GM21423 (cell line): ENCODE measurements around the gene PTBP3.
"Not testable (repeated sequence)": the region's sequence is repeated elsewhere in the genome, so short reads cannot be mapped to it uniquely, and the experiment has no call there.

Source experiments
- ATAC-seq: cut with Tn5 transposase; IDR thresholded peaks from one replicate; pipeline ENCODE4 v1.9.1; 2021; ENCODE audit warnings: mild to moderate bottlenecking, moderate library complexity; ENCODE audit not compliant: unreplicated experiment

PTBP3 gene

DNA sequence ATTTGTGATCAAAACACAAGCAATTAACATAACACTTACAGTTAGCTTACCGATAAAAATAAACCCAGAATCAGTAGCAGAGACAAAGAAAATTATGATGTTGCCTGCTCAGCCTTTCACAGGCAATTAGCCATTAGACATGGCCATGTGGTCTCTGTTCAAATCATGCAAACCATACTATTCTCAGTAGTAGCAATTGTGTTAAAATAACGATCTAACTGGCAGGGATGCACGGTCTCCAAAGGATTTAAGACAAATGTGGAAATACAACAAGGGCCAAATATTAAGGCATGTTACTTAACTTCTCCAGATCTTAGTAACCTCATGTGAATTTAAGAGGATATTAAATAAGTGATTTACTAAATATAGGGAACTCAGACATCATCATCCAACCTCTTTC is 59.5 kb downstream of the PTBP3 start:
- no peak for ATAC-seq

DNA sequence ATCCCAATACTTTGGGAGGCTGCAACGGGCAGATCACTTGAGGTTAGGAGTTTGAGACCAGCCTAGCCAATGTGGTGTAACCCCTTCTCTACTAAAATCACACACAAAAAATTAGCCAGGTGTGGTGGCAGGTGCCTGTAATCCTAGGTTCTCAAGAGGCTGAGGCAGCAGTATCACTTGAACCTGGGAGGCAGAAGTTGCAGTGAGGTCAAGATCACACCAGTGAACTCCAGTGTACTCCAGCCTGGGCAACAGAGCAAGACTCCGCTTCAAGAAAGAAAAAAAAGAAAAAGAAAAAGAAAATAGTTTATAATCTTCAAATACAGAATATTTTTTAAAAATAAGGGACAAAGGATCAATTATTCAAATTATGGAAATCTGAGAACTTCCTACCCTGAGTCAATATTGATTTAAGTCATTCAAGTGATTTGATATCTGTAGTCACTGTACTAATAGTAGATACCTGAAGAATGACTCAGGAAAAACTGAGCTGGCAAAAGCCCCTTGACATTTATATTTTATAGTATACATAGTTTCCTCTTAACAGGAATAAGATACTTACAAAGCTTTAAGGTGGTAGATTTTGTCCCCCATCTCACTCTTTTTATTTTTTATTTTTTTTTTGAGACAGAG is 61.8 kb downstream of the PTBP3 start:
- no peak for ATAC-seq

DNA sequence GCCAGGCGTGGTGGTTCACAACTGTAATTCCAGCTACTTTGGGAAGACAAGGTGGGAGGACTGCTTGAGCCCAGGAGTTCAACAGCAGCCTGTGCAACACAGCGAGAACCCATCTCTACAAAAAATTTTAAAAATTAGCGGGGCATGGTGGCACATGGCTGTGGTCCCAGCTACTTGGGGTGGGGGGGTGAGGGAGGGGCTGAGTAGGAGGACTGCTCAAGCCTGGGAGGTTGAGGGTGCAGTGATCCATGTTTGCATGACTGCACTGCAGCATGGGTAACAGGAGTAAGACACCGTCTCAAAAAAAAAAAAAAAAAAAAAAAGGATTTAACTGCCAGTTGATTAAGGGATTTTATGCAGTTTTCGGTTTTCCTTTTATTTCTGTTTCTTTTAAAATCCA is 65.0 kb downstream of the PTBP3 start:
- no peak for ATAC-seq

DNA sequence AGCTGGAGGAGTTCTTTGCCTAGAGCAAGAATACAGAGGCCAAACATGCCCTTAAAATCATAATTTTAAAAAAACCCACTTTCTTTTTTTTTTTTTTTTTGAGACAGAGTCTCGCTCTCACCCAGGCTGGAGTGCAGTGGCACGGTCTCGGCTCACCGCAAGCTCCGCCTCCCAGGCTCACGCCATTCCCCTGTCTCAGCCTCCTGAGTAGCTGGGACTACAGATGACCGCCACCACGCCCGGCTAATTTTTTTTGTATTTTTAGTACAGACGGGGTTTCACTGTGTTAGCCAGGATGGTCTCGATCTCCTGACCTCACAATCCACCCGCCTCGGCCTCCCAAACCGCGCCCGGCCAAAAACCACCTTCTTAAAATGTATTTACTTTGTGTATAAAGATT is 66.3 kb downstream of the PTBP3 start:
- ATAC-seq = not testable (repeated sequence)

DNA sequence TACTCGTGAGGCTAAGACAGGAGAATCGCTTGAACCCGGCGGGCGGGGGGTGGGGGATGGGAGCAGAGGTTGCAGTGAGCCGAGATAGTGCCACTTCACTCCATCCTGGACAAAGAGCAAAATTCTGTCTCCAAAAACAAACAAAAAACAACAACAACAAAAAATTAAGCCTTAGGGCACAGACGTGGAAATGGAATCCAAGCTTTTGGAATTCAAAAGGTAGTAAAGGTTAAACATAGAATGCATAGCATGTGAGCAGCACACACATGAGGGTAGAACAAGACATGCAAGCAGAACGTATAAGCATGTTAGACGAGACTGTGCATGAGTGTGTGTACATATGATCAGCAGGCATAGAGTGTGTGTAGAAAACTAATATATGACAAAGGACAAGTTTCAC is 68.0 kb downstream of the PTBP3 start:
- ATAC-seq = no peak

DNA sequence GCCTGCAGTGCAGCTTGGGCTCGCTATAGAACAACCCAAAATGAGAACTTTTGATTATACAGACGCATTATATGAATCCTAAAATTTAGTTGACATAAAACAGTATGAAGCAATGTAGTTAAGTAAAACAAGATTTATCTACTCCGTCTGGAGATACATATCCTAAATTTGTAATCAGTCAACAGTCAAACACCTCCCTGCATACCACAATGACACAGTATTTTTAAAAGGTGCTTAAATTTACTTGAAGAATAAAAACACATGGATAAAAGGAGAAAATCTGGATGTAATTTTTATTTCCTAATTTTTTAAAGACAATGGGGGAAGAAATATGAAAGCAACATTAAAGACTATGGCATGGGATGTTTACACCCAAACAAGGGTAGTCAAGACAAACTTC is 70.8 kb downstream of the PTBP3 start:
- no peak for ATAC-seq

DNA sequence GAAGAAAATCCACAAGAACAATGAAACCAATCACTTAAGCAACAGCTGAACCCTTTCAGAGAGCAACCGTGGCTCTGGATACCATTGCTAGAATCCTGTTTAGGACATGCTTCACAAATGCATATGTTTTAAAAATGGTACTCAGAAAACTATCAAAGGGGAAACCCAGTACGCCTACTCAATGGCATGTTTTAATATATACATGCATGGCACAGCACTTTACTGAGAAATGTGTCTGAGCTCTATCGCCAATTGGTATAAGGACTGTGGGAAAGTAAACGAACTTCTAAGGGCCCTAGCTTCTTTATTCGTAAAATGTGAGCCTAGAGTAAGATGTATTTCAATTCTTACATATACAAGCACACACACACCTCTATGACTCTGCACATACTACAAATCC is 72.3 kb downstream of the PTBP3 start:
- no peak for ATAC-seq

DNA sequence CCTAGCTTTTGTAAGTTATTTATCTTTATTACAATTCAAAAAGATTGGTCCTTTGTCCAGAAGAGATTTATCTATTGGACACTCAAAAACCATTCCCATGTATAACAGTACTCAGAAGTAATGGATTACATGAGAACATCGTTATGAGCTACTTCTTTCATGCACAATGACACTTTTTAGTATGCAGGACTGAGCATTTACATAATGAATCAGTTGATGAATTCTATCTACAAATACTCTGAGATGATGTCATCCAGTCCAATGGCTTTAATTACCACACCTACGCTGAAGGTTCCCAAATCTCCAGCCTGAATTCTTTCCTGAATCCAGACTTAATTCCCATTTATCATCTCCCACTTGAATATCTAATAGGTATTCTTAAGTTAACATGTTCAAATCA is 75.3 kb downstream of the PTBP3 start:
- ATAC-seq = no peak

DNA sequence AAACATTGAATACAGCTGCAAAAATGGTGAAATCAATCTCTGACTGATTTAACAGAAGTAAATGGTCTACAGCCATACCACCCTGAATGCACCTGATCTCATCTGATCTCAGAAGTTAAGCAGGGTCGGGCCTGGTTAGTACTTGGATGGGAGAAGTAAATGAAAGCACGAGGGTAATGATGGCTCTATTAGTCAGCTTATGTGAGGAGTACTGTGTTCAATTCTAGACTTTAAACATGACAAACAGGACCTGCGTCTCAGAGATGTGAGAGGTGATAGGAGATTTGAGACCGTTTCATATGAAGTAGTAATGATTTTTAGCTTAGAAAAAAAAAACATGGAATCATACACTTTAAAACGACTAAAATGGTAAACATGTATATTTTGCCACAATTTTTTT is 81.2 kb downstream of the PTBP3 start:
- no peak for ATAC-seq

DNA sequence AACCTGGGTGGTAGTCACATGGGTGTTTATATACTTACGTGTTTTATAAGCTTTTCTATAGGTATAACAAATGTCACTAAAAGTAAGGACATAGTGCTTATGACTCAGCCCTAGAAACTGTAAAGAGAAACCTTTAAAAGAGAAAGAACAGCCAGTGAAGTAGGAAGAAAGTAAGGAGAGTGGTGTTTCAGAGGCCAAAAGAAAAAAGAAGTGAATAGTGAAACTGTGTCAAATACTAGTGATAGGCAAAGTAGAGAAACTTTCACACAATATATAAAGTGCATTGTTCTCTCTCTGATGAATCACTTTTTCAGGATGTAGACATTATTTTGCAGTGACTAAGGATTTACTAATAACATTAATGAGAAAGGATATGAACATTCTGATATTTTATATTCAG is 84.1 kb downstream of the PTBP3 start:
- ATAC-seq = peak; percentile 88

DNA sequence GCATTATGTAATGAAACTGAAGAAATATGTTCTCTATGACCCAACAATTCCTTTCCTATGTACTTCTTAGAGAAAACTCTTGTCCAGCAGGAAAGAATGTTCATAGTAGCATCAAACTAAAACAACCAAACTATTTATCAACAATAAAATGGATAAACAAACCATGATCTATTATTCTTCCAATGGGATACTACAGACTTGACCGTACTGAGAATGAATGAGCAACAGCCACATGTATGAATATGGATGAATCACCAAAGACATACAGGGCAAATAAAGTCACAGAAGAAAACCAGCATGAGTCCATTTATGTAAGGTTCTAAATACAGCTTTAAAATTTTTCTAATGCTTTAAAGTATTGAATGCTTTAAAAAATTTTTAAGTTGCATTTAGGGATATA is 84.7 kb downstream of the PTBP3 start:
- no peak for ATAC-seq

DNA sequence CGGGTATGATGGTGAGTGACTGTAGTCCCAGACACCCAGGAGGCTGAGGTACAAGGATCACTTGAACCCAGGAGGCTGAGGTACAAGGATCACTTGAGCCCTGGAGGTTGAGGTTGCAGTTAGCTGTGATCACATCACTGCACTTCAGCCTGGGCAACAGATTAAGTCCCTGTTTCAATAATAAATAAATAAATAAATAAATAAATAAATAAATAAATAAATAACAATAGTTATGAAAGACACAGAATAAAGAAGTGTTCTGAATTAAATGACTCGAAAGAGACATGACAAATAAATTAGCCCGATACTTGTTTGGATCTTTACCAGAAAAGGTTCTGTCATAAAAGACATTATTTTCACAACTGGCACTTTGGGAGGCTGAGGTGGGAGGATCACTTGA is 86.3 kb downstream of the PTBP3 start:
- ATAC-seq = no peak

DNA sequence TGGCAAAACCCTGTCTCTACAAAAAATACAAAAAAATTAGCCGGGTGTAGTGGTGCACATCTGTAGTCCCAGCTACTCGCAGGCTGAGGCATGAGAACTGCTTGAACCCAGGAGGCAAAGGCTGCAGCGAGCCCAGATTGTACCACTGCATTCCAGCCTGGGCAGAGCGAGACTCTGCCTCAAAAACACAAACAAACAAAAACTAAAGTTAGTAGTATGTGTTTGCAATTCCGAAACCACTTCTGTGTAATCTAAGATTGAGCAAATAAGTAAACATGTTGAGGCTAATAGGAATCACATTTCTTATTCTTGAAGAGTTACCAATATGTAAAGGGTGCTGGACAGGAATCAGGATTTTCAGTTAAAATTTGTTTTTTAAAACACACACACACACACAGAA is 88.3 kb downstream of the PTBP3 start:
- no peak for ATAC-seq

DNA sequence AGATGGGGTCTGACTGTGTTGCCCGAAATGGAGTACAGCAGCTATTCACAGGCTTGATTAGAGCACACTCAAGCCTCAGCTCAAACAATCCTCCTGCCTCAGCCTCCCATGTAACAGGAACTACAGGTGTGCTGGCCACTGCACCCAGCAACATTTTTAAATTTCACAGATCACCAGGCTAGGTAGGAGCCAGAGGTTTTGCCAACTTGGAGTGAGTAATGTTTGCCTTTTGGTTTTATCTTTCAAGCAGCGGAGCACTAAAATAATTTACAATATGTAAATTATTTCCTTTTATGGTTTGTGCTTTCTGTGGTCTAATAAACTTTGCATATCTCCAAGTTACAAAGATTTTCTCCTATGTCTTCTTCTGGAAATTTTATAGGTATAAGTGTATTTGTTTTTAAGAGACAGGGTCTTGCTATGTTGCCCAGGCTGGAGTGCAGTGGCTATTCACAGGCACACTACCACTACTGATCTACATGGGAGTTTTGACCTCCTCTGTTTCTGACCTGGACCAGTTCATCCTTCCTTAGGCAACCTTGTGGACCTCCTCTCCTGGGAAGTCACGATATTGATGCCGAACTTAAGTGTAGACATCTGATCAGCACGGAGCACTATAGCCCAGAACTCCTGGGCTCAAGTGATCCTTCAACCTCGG is 91.1 kb downstream of the PTBP3 start:
- ATAC-seq = no peak

DNA sequence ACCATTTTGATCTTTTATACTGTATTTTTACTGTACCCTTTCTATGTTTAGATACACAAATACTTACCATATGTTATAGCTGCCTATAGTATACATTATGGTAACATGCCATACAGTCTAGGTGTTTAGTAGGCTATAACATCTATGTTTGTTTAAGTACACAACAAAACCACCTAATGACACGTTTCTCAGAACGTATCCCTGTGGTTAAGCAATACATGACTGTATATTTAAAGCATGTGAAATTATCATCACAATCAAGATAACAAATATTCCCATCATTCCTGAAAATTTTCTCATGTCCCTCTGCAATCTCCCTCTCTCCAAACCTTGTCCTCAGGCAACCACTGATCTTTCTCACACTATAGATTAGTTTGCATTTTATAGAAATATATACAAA is 91.9 kb downstream of the PTBP3 start:
- no peak for ATAC-seq

DNA sequence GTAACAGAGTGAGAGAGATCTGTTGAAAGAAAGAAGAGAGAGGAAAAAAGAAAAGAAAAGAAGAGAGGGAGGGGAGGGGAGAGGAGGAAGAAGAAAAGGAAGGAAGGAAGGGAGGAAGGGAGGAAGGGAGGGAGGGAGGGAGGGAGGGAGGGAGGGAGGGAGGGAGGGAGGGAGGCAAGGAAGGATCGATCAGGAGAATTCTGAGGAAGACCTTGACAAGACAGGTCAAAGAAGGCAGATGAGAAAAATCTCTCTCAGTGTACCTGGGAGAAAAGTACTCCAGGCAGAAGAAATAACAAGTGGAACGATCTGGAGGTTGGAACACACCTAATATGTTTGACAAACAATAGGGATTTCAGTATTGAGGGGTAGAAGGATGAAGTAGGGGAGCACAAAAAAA is 93.7 kb downstream of the PTBP3 start:
- no peak for ATAC-seq

DNA sequence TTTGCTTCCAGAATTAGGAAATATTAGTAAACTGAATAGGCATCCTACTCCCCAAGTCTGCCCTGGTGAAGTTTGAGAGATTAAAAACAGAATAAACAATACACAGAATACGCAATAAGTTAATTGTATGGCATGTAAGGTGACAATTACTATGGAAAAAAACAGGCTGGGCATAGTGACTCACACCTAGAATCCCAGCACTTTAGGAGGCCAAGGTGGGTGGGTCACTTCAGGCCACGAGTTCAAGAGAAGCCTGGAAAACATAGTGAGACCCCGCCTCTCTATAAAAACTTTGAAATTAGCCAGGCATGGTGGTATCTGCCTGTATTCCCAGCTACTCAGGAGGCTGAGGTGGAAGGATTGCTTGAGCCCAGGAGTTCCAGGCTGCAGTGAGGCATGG is 94.1 kb downstream of the PTBP3 start:
- ATAC-seq = no peak

DNA sequence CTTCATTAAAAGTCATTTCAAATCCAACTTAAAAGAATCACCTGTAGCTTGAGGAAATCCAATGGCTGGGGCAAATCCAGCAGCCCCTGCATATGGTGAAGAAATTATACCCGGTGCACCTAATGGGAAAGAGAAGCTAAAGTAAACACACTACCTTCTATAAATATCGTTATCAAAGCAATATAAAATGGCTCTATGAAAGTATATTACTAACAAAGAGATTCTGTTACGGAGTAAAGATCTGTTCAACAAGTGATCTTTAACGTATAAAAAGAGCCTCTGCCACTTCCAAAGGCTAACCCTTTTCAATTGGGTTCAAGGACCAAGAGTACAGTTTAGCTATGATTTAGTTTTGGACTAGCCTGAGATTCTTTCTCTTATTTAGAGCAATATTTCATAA is 98.6 kb downstream of the PTBP3 start:
- ATAC-seq = no peak

DNA sequence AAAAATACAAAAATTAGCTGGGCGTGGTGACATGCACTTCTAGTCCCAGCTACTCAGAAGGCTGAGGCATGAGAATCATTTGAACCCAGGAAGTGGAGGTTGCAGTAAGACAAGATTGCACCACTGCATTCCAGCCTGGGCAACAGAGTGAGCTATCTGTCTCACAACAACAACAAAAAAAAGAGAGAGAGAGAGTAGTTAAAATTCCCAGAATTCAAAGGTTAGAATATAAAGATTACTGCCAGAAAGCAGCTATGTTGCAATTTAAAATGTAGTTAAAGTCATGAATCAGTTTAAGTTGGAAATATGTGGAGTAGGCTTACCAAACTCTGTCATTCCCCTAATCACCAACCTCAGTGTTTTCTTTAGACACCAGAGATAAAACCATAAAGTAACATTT is 99.7 kb downstream of the PTBP3 start:
- no peak for ATAC-seq

DNA sequence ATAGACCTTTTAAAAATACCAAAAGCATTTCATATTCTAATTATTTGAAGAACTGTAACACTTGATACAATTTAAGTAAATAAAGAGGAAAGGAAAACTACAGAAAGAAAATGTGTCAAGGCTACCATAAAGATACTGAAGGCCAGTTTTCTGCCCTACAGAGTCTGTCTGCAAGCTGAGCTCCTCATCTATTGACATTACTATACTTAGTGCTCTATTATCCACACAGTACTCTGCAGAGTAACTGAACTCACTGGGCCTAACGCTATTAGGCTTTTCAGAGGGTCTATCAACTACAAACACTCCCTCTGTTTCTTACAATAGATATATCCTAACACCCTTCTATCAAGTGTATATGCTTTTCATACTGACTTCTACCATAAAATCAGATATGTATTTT is 101.2 kb downstream of the PTBP3 start:
- no peak for ATAC-seq

DNA sequence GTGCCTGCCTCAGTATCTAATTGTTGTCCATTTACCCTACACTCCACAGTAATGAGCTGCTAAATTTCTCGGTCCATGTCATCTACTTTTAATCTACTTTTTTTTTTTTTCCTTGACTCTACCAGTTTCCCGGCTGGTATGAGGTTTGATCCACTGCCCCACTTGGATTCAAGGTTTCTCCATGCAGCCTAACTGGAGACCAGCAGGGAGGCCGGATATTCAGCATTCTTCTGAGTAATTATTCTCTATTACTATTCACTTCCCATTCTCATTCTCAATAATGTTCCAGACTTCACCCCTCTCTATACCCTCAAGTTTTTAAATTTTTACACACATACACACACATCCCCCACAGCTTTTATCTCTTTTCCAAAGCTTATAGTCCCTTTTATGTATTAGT is 107.3 kb downstream of the PTBP3 start:
- no peak for ATAC-seq

DNA sequence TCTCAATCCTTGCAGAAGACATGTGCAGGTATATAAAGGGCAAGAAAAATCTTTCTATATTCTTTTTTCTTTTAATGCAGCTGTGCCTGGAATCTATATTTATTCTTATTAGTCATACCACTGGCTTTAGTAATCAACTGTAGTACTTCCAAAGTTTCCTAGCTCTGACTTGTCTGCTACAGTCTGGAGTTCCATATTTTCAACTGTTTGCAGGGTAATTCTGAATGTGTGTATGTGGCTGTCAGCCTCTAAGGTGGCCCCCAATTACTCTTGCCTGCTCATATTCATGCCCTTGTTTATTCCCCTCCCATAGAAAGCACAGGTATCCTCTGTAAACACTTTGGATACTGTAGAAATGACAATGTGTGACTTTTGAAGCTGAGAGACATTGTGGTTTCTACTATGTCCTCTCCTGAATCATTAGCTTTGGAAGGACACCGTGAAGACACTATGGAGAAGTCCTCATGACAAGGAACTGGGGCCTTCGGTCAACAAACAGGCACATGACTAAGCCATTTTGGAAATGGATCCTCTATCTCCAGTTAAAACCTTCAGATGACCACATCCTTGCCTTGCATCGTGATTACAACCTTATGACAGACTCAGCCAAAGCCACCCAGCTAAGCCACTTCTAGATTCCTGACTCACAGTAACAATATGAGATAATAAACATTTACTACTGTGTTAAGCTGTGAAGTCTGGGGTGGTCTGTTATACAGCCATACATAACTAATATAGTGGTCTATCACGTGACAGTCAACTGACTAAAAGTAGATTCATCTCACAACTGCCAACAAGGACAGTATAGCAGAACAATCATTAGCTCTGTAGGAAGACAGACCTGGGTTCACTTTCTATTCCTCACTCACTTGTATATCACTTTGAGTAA is 108.8 kb downstream of the PTBP3 start:
- peak; percentile 83 for ATAC-seq
